ENCODE data around the gene DIS3. TPM values are rescaled to one million over a fixed set of nuclear protein-coding genes. Genes with fewer than 3 reads are reported as not detected.
"Not testable (repeated sequence)": the region's sequence is repeated elsewhere in the genome, so short reads cannot be mapped to it uniquely, and the experiment has no call there.

DIS3 gene
- total RNA-seq, 4 donors from 2014 or later = 16.4 to 32.8 (median 26.9) TPM

DNA sequence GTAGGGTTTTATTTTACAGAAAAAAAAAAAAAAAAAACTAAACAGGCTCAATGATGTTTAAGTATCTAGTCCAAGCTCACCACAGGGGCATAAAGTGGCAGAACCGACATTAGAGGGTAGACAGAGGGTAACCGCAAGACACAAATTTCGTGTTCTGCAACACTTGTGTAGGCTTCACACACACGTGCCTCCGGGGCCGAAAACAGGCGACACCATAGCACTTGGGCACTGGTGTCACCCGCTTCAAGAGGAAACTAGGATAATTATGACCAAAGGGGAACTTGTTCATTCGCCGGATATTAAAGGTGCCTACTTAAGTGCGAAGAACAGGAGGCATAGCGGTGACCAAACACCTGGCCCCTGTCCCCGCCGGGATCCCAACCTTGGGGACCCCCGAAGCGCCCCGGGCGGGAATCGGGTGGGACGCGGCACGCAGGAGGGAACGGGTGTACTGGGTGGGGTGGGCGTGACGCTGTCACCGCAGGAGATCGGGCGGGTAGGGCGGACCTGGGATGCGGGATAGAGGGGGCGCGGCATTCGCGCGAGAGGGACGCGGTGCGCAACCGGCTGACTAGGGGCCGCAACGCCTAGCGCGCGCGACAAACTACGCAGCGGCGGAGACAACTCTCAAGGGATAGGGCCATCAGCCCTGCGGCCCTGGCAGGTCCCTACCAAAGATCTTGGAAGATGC, 54.8 kb downstream of the DIS3 start:
- ATAC-seq = peak; percentile 4
- H3K36me3 ChIP-seq = no peaks in the 10 kb centered on the region
- 4 to 10% methylated on average over 5 to 7 of the region's 49 CpGs for WGBS, 2 donors (ENCODE audit: low coverage in 1 of 2)
- H3K27ac ChIP-seq = peak overlapping the region in 3 of 4 donors; percentile 77 to 80 (median 77)
- TF ChIP-seq POLR2A (IDR thresholded peaks at IDR 0.05) = no peak
- TF ChIP-seq, protein P1, sequence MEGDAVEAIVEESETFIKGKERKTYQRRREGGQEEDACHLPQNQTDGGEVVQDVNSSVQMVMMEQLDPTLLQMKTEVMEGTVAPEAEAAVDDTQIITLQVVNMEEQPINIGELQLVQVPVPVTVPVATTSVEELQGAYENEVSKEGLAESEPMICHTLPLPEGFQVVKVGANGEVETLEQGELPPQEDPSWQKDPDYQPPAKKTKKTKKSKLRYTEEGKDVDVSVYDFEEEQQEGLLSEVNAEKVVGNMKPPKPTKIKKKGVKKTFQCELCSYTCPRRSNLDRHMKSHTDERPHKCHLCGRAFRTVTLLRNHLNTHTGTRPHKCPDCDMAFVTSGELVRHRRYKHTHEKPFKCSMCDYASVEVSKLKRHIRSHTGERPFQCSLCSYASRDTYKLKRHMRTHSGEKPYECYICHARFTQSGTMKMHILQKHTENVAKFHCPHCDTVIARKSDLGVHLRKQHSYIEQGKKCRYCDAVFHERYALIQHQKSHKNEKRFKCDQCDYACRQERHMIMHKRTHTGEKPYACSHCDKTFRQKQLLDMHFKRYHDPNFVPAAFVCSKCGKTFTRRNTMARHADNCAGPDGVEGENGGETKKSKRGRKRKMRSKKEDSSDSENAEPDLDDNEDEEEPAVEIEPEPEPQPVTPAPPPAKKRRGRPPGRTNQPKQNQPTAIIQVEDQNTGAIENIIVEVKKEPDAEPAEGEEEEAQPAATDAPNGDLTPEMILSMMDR (IDR thresholded peaks at IDR 0.05) = no peak
- no peak for TF ChIP-seq EP300 (IDR thresholded peaks at IDR 0.05)
- TF ChIP-seq POLR2AphosphoS5 (IDR thresholded peaks at IDR 0.05) = no peak
- peak overlapping the region; percentile 51 to 94 for H3K4me3 ChIP-seq
- no peaks in the 10 kb centered on the region for H3K27me3 ChIP-seq
- no peaks in the 10 kb centered on the region for H3K9me3 ChIP-seq
- peaks cover 5 to 25% (median 10%) of the 10 kb centered on the region in 3 donors for H3K4me1 ChIP-seq

DNA sequence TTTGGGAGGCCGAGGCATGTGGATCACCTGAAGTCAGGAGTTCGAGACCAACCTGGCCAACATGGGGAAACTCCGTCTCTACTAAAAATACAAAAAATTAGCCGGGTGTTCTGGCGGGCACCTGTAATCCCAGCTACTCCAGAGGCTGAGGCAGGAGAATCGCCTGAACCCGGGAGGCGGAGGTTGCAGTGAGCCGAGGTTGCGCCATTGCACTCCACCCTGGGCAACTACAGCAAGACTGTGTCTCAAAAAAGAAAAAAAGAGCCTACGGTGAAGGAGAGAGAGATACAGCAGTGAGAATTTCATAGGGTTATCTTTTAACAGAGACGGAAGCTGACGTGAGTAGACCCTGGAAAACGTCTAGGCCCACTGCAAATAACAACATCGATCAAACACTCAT, 55.5 kb downstream of the DIS3 start:
- H3K27me3 ChIP-seq, H3K9me3 ChIP-seq, ATAC-seq, H3K36me3 ChIP-seq, H3K27ac ChIP-seq: not testable (repeated sequence)
- peak overlapping the region in 1 of 2 donors; percentile 94 for H3K4me3 ChIP-seq
- H3K4me1 ChIP-seq = peaks cover 5 to 25% (median 10%) of the 10 kb centered on the region in 3 donors
- 73 to 82% methylated on average over 6 to 7 of the region's 15 CpGs for WGBS, 2 donors (ENCODE audit: low coverage in 1 of 2)

DNA sequence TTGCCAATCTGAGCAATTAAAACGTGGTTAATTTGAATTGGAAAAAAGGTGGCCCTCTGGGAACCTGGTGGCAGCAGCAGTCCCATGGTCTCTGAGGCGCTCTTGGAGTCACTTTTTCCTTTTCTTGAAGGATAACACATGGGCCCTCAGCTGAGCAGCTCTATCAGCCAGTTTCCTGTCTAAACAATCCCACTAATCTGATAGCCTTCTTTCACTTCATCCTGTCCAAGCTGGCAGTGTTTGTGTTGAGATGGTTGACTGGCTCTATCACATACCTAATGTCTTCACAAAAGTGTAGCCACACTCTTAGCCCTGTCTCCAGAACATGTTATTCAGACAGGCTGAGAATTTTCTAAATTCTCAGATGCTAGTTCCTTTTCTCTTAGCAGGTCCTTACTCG, 64.9 kb downstream of the DIS3 start:
- H3K27me3 ChIP-seq = no peaks in the 10 kb centered on the region
- ATAC-seq = no peak
- WGBS, 2 donors (ENCODE audit: low coverage in 1 of 2) = 44 to 50% methylated on average over 2 to 3 of the region's 3 CpGs
- H3K36me3 ChIP-seq = peaks cover 0 to 59% of the 10 kb centered on the region in 2 donors
- H3K4me3 ChIP-seq = no peak overlapping the region
- H3K9me3 ChIP-seq = peaks cover 0 to 12% (median 0%) of the 10 kb centered on the region in 3 donors
- no peak for TF ChIP-seq POLR2A (IDR thresholded peaks at IDR 0.05)
- no peak for TF ChIP-seq POLR2AphosphoS5 (IDR thresholded peaks at IDR 0.05)
- TF ChIP-seq EP300 (IDR thresholded peaks at IDR 0.05) = no peak
- TF ChIP-seq, protein P1 (IDR thresholded peaks at IDR 0.05) = no peak
- no peaks in the 10 kb centered on the region for H3K4me1 ChIP-seq
- H3K27ac ChIP-seq = no peak overlapping the region

Small RNA genes within 50 kb of the gene (small RNA-seq; reads per million reads assigned to genes)
- gene RNU6-80P = 0 reads per million in 4 donors

Other genes with a start within 250 kb of the DIS3 start
- gene MZT1, start 54.3 kb downstream of the DIS3 start, total RNA-seq = 10 to 100 TPM in 1 of 4 donors, 1 to 10 TPM in 3; 4.7 to 12.1 (median 7.8) TPM
- gene BORA, start 54.0 kb downstream of the DIS3 start, total RNA-seq = 1 to 10 TPM in 2 of 4 donors, under 1 TPM in 2; 0.93 to 6.2 (median 1.3) TPM
- 10 to 100 TPM; 13.1 to 38.4 (median 22.3) TPM for gene PIBF1, start 233 bp upstream of the DIS3 start, total RNA-seq